Colonic mucosa (tissue), 4 donors: ENCODE data around the gene NABP1. TPM values are rescaled to one million over a fixed set of nuclear protein-coding genes. Genes with fewer than 3 reads are reported as not detected.

Source experiments
- DNase-seq: peaks from one replicate; pipeline ENCODE4 v3.0.0-alpha.2; 2020
- H3K27ac ChIP-seq: fragments of 200-600 bp; one replicate; pipeline ENCODE4 v1.8.0; 2021
- H3K27me3 ChIP-seq: fragments of 200-600 bp; one replicate; pipeline ENCODE4 v1.8.0; 2021
- H3K36me3 ChIP-seq: fragments of 200-600 bp; one replicate; pipeline ENCODE4 v1.8.0; 2021
- H3K4me1 ChIP-seq: fragments of 200-600 bp; one replicate; pipeline ENCODE4 v1.8.0; 2021; ENCODE audit warnings: mild to moderate bottlenecking
- H3K4me3 ChIP-seq: fragments of 200-600 bp; one replicate; pipeline ENCODE4 v1.8.0; 2021
- H3K9ac ChIP-seq, 2 donors: one replicate each; pipeline ENCODE4 v1.7.0; 2013; ENCODE audit warnings: control low read depth in 2 of 2, low read depth in 2 of 2, low read length in 2 of 2
- H3K9me3 ChIP-seq: fragments of 200-600 bp; one replicate; pipeline ENCODE4 v1.8.0; 2021
- intact Hi-C: fragments of 100-400 bp; cut with DNase I; formaldehyde crosslinking; loops from one replicate; pipeline ENCODE4 v1.14.1; 2022
- total RNA-seq, 2 donors: library from RNA; stranded (reverse); fragmentation: NEBNext Ultra II Directional in 1 of 2; extraction: Animal tissue kit (Norgen Biotek cat#: 25700) in 1 of 2; gene quantifications; one replicate each; pipeline ENCODE4 v1.2.1, GENCODE V29; 2021
- TF ChIP-seq, protein P1 (sequence below): fragments of 200-600 bp; IDR thresholded peaks from one replicate; pipeline ENCODE4 v1.8.0; 2022; ENCODE audit warnings: antibody characterized with exemption, mild to moderate bottlenecking
- donor health status: healthy.
- donor health status: DM: no; HTN: no; CAD: no.
- donor health status: DM: no; HTN: no; CAD: no.

Gene NABP1
- total RNA-seq, 2 donors from 2014 or later = 10.1 to 15.9 TPM

DNA sequence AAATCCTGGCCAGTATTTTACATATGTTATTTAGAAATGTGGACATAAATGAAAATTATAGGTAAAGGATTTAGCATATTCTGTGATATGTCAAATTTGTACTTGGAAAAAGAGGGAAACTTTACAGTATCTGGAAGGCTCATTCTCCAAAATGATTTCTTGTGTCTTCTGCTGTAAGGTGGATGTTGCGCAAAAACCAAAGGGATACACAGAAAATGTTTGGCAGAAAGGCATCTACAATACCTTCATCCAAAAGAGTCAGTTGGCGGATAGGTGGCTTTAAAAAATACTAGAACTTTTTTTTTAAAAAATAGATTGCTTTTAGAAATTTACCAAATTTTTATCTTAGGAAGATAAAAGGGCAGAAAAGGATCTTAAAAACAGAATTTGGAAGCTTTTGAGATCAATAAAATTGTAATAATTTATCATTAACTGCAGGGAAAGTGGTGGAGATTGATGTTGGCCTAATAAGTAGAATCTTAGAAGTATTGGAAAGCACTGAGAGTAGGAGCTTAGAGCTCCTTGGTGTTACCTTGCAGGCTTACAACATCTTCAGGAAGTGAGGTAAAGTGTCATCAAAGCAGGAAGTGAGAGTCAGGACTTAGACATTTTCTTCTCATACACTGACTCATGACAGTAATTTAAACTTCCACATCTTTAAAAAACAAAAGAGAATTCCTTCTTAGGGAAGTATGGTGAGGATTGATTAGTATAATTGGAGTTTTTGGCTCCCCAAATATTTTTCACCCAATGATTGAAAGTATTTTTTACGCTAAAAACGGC is 2.1 kb downstream of the NABP1 start:
- DNase-seq = no peak
- H3K9ac ChIP-seq = no peak overlapping the region
- intact Hi-C loops = no loop called here

DNA sequence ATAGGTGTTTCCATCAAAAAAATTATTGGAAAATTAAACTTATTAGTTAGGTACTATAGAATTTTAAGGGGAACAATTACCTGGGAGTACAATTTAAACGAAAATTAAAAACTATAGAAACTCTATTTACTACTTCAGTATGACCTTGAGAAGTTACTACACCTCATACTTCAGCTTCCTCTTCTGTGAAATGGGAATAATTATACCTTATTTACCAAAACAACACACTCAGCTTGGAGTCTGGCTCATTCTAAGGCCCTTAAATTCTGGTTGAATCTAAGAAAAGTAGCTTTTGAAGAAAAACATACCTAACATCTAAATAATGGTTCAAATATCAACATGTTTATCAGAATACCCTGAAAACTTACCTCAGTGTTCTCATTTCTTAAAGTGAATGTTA is 2.7 kb downstream of the NABP1 start:
- Histone ChIP-seq H3K9ac (no peak overlapping the region), H3K4me3 (no peak overlapping the region), H3K27ac (peak overlapping the region; percentile 92)

More for the DNA sequence above, 2.1 kb downstream of the NABP1 start:
- Histone ChIP-seq H3K27ac (peak overlapping the region; percentile 92), H3K4me3 (no peak overlapping the region), H3K36me3 (no peaks in the 10 kb centered on the region), H3K9me3 (no peaks in the 10 kb centered on the region), H3K4me1 (no peaks in the 10 kb centered on the region), H3K27me3 (no peaks in the 10 kb centered on the region)
- TF ChIP-seq, protein P1, sequence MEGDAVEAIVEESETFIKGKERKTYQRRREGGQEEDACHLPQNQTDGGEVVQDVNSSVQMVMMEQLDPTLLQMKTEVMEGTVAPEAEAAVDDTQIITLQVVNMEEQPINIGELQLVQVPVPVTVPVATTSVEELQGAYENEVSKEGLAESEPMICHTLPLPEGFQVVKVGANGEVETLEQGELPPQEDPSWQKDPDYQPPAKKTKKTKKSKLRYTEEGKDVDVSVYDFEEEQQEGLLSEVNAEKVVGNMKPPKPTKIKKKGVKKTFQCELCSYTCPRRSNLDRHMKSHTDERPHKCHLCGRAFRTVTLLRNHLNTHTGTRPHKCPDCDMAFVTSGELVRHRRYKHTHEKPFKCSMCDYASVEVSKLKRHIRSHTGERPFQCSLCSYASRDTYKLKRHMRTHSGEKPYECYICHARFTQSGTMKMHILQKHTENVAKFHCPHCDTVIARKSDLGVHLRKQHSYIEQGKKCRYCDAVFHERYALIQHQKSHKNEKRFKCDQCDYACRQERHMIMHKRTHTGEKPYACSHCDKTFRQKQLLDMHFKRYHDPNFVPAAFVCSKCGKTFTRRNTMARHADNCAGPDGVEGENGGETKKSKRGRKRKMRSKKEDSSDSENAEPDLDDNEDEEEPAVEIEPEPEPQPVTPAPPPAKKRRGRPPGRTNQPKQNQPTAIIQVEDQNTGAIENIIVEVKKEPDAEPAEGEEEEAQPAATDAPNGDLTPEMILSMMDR = no peak

DNA sequence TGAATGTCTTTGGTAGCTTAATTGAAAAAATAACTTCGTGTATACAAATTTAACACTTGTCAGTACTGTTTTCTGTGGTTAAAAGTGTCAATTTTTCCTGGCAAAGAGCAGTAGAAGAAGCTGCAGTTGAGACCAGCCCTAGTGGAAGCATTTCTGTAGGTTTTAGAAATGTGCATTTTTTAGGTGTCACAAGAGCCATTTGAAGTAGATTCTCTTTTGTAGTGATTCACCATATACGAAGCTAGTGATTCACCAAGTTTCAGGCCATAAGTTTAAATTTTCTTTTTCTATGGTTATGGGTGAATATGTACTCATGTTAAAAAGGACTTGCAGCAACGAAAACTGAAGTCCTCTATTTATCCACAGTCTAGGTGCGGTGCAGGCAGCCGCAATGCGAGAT is 4.2 kb downstream of the NABP1 start:
- H3K4me3 ChIP-seq = no peak overlapping the region
- no peak for DNase-seq
- no peaks in the 10 kb centered on the region for H3K9me3 ChIP-seq
- no peaks in the 10 kb centered on the region for H3K27me3 ChIP-seq
- TF ChIP-seq, protein P1 = no peak
- intact Hi-C loops = no loop called here
- H3K4me1 ChIP-seq = no peaks in the 10 kb centered on the region
- no peak overlapping the region for H3K27ac ChIP-seq
- H3K9ac ChIP-seq = no peak overlapping the region
- H3K36me3 ChIP-seq = no peaks in the 10 kb centered on the region

More for the DNA sequence above, 2.7 kb downstream of the NABP1 start:
- no peak for DNase-seq
- intact Hi-C loops = no loop called here
- TF ChIP-seq, protein P1 = no peak
- Histone ChIP-seq H3K27me3 (no peaks in the 10 kb centered on the region), H3K9me3 (no peaks in the 10 kb centered on the region), H3K36me3 (no peaks in the 10 kb centered on the region), H3K4me1 (no peaks in the 10 kb centered on the region)

DNA sequence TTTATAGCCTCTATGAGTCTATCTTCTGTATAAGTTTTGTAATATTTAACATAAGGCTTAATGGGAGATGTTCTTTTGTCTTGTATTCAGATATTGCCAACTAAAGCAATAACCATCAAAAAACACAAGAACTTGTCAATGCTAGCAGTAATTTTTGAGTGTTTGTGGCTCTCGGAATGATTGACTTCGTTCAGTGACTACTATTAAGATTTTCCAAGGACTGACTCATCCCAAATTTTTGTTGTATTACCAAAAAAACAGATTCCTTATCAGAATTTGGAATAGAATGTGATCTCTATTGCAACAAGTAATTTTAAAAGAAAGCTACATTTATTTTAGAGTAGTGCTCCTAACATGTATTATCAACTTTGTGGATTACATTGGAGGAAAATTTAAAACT is 8.1 kb downstream of the NABP1 start:
- no peaks in the 10 kb centered on the region for H3K27me3 ChIP-seq
- no peak overlapping the region for H3K4me3 ChIP-seq
- H3K36me3 ChIP-seq = no peaks in the 10 kb centered on the region
- H3K27ac ChIP-seq = no peak overlapping the region
- TF ChIP-seq, protein P1 = no peak
- no peak overlapping the region for H3K9ac ChIP-seq
- no peaks in the 10 kb centered on the region for H3K4me1 ChIP-seq
- no peak for DNase-seq
- intact Hi-C loops = no loop called here
- no peaks in the 10 kb centered on the region for H3K9me3 ChIP-seq

DNA sequence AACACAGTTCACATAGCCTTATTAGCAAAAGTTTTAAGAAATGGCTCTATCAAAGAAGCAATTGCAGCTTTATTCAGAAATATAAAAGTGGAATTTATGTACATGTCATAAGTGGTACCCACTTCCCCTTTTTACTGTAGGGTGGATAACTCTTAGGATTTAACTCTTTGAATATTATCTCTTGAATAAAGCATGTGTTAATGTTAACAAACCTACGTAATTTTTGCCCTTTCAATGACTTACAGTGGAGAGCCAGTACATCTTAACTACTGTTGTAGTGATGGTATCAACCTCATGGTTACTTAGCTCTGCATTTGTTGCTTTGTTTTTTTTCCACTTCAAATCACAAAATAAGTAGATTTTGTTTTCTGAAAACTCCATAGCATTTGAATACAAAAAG is 8.8 kb downstream of the NABP1 start:
- Histone ChIP-seq H3K36me3 (no peaks in the 10 kb centered on the region), H3K9ac (no peak overlapping the region), H3K4me3 (no peak overlapping the region), H3K27ac (no peak overlapping the region), H3K9me3 (no peaks in the 10 kb centered on the region), H3K27me3 (no peaks in the 10 kb centered on the region), H3K4me1 (no peaks in the 10 kb centered on the region)
- no peak for DNase-seq
- intact Hi-C loops = no loop called here
- TF ChIP-seq, protein P1 = no peak
